ENCODE data around the gene LRRC4C. TPM values are rescaled to one million over a fixed set of nuclear protein-coding genes. Genes with fewer than 3 reads are reported as not detected.

The LRRC4C gene
- total RNA-seq, 1 experiment from 2014 or later, result 0.13 TPM

DNA sequence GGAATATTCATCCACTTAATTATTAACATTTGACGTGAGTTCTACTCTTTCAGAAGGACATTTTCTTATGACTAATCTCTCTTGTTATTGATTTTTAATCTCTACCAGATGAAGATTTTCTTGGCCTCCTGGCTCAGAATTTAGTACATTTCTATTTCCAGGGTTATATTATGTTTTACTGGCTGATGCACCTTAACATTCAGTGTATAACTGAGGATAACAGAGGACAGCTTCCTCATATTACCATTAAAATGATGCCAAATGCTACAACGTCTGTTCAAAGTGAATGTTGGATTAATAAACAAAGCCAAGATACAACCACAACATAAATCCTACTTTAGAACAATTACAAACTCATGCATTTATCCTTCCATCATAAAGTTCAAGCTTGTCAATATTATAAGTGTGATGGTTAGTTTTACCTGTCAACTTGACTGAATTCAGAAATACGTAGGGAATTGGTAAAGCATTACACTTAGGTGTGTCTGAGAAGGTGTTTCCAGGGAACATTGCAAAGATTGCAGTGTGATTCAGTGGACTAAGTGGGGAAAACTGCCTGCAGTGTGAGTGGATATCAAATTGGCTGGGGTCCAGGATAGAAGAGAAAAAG, 485.2 kb downstream of the LRRC4C start:
- Histone ChIP-seq H3K79me2 (ENCODE audit: insufficient read depth, low read length) (no peaks in the 10 kb centered on the region), H4K8ac (replicated peaks; ENCODE audit: insufficient read length, low read depth, low read length) (no peak overlapping the region), H3K56ac (ENCODE audit: insufficient read length, low read depth, low read length) (no peak overlapping the region), H2BK15ac (ENCODE audit: low read depth, low read length) (no peak overlapping the region), H3K4me2 (ENCODE audit: insufficient read depth, insufficient read length, low read length) (no peak overlapping the region), H3K4me1 (ENCODE audit: insufficient read depth, low read length) (no peaks in the 10 kb centered on the region), H2AFZ (ENCODE audit: low read length) (no peak overlapping the region), H4K20me1 (ENCODE audit: control insufficient read depth, insufficient read depth, insufficient read length) (no peaks in the 10 kb centered on the region), H3K79me1 (ENCODE audit: insufficient read depth, low read depth, low read length, poor library complexity, severe bottlenecking) (no peaks in the 10 kb centered on the region), H2BK20ac (ENCODE audit: low read depth, low read length, poor library complexity, severe bottlenecking) (no peak overlapping the region), H3K23me2 (ENCODE audit: insufficient read length, low read depth, low read length, poor library complexity, severe bottlenecking) (no peaks in the 10 kb centered on the region), H3K27me3 (ENCODE audit: insufficient read depth, low read length) (no peaks in the 10 kb centered on the region), H3K27ac (ENCODE audit: insufficient read length, low read depth, low read length) (no peak overlapping the region), H3K4ac (ENCODE audit: low read depth, low read length) (no peak overlapping the region), H2BK120ac (ENCODE audit: low read depth, low read length, poor library complexity, severe bottlenecking) (no peak overlapping the region), H3K23ac (ENCODE audit: insufficient read length, low read depth, low read length) (no peak overlapping the region), H4K91ac (ENCODE audit: insufficient read length, low read depth, low read length) (no peak overlapping the region), H3T11ph (ENCODE audit: low read length) (no peak overlapping the region), H3K18ac (ENCODE audit: insufficient read length, low read depth, low read length) (no peak overlapping the region), H3K9me3 (ENCODE audit: control insufficient read depth, low read depth, low read length) (no peaks in the 10 kb centered on the region), H2AK5ac (ENCODE audit: insufficient read length, low read length) (no peak overlapping the region), H3K14ac (ENCODE audit: insufficient read depth, low read length) (no peak overlapping the region), H2BK12ac (ENCODE audit: insufficient read length, low read depth, low read length) (no peak overlapping the region), H3K9ac (ENCODE audit: extremely low read depth, insufficient read length, low read length) (no peak overlapping the region), H2BK5ac (ENCODE audit: insufficient read length, low read length) (no peak overlapping the region), H4K5ac (ENCODE audit: insufficient read length, low read depth, low read length) (no peak overlapping the region)
- Mint-ChIP-seq H3K4me1 (no peaks in the 10 kb centered on the region), H3K4me3 (no peak overlapping the region), H3K9me3 (peaks cover 19 to 27% of the 10 kb centered on the region in 2 experiments), H3K27ac (no peak overlapping the region), H3K36me3 (ENCODE audit: insufficient read depth in 1 of 3, low read depth in 3 of 3) (peaks cover 4 to 28% (median 7%) of the 10 kb centered on the region in 3 experiments; a peak in 6 of 7 replicates), H3K27me3 (ENCODE audit: low read depth) (no peaks in the 10 kb centered on the region)
- TF ChIP-seq, protein P1, sequence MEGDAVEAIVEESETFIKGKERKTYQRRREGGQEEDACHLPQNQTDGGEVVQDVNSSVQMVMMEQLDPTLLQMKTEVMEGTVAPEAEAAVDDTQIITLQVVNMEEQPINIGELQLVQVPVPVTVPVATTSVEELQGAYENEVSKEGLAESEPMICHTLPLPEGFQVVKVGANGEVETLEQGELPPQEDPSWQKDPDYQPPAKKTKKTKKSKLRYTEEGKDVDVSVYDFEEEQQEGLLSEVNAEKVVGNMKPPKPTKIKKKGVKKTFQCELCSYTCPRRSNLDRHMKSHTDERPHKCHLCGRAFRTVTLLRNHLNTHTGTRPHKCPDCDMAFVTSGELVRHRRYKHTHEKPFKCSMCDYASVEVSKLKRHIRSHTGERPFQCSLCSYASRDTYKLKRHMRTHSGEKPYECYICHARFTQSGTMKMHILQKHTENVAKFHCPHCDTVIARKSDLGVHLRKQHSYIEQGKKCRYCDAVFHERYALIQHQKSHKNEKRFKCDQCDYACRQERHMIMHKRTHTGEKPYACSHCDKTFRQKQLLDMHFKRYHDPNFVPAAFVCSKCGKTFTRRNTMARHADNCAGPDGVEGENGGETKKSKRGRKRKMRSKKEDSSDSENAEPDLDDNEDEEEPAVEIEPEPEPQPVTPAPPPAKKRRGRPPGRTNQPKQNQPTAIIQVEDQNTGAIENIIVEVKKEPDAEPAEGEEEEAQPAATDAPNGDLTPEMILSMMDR (conservative IDR thresholded peaks at IDR 0.05), result no peak
- DNase-seq, result no peak
- no CpG with 5 or more reads among the region's 3 CpGs for WGBS (ENCODE audit: extremely low coverage, insufficient read length, low lambda C conversion rate)

Data from H9 (cell line).